Sigmoid colon (tissue), 3 donors: Measurements from ENCODE around the gene ABCA5.

Experiments
- POLR2A ChIP-seq, 2 donors: fragments of 450-650 bp; IDR thresholded peaks; one replicate each; pipeline ENCODE4 v1.6.1; 2016; ENCODE audit warnings: antibody characterized with exemption in 2 of 2, mild to moderate bottlenecking in 2 of 2, moderate library complexity in 2 of 2
- TF ChIP-seq, protein P1 (sequence below), 4 experiments: fragments of 450-650 bp in 3 of 4; fragments of 200-600 bp in 1 of 4; IDR thresholded peaks; one replicate each; pipeline ENCODE4 v1.5.1; 2016 to 2019; ENCODE audit warnings: antibody characterized with exemption in 4 of 4, mild to moderate bottlenecking in 3 of 4, moderate library complexity in 2 of 4

DNA sequence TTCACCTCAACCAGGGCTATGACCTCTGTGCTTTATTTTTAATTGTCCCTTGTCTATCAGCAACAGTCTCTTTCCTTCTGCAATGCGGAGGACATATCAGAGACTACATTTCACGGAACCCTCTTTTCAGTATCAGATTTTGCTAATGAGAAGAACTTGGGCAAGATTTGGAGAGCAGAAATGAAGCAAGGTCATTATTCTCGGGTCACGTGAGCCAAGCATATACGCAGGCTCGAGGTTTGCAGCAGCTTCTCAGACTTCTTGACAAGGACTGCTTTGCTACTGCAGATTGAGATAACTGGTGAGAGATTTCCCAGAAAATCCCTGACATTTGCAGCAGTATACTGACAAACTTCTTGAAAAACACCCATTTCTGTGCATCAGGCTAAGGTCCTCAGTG, 128.7 kb downstream of the ABCA5 start:
- TF ChIP-seq, protein P1, sequence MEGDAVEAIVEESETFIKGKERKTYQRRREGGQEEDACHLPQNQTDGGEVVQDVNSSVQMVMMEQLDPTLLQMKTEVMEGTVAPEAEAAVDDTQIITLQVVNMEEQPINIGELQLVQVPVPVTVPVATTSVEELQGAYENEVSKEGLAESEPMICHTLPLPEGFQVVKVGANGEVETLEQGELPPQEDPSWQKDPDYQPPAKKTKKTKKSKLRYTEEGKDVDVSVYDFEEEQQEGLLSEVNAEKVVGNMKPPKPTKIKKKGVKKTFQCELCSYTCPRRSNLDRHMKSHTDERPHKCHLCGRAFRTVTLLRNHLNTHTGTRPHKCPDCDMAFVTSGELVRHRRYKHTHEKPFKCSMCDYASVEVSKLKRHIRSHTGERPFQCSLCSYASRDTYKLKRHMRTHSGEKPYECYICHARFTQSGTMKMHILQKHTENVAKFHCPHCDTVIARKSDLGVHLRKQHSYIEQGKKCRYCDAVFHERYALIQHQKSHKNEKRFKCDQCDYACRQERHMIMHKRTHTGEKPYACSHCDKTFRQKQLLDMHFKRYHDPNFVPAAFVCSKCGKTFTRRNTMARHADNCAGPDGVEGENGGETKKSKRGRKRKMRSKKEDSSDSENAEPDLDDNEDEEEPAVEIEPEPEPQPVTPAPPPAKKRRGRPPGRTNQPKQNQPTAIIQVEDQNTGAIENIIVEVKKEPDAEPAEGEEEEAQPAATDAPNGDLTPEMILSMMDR (IDR thresholded peaks at IDR 0.05), result no peak
- TF ChIP-seq POLR2A (IDR thresholded peaks at IDR 0.05), result no peak
